GM19324 (cell line): ENCODE data around the gene FBXO30.

Experiments
- ATAC-seq: cut with Tn5 transposase; IDR thresholded peaks from one replicate; pipeline ENCODE4 v1.9.1; 2021; ENCODE audit warnings: mild to moderate bottlenecking, moderate library complexity; ENCODE audit not compliant: unreplicated experiment, low FRiP score

Gene FBXO30, protein sequence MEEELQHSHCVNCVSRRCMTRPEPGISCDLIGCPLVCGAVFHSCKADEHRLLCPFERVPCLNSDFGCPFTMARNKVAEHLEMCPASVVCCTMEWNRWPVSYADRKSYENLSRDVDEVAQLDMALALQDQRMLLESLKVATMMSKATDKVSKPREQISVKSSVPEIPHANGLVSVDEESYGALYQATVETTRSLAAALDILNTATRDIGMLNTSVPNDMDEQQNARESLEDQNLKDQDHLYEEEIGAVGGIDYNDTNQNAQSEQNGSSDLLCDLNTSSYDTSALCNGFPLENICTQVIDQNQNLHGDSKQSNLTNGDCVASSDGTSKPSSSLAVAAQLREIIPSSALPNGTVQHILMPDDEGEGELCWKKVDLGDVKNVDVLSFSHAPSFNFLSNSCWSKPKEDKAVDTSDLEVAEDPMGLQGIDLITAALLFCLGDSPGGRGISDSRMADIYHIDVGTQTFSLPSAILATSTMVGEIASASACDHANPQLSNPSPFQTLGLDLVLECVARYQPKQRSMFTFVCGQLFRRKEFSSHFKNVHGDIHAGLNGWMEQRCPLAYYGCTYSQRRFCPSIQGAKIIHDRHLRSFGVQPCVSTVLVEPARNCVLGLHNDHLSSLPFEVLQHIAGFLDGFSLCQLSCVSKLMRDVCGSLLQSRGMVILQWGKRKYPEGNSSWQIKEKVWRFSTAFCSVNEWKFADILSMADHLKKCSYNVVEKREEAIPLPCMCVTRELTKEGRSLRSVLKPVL

GRCh38 chr6:145814501-145815308 lies at the start of gene FBXO30:
FBXO30 (minus strand) TSS chr6:145814795; CDS start chr6:145806405, 8,390 bp downstream.
- peak; percentile 84 for ATAC-seq

- no peak for ATAC-seq
These were observed 49.5 kb upstream of the FBXO30 start for GRCh38 chr6:145863988-145864616.

GRCh38 chr6:145863366-145863765 lies 48.8 kb upstream of the FBXO30 start:
- no peak for ATAC-seq

GRCh38 chr6:145860562-145860961 lies 46.0 kb upstream of the FBXO30 start:
- ATAC-seq, result no peak

- ATAC-seq, result no peak
These were observed 36.1 kb upstream of the FBXO30 start for GRCh38 chr6:145850671-145851070.

- ATAC-seq, result no peak
These were observed 33.9 kb upstream of the FBXO30 start for GRCh38 chr6:145848541-145848940.

DNA sequence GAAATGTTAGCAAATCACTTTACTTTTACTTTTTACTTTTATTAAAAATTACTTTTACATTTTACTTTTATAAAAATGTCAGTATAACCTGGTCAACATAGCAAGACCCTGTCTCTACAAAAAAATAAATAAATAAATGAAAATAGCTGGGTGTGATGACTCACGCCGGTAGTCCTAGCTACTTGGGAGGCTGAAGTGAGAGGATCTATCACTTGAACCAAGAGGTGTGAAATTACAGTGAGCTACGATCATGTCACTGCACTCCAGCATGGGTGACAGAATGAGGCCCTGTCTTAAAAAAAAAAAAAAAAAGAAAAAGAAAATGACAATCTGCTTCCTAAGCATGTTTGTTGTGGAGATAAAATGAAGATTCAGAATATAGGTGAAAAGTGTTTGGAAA lies 31.0 kb upstream of the FBXO30 start:
- ATAC-seq, result no peak

DNA sequence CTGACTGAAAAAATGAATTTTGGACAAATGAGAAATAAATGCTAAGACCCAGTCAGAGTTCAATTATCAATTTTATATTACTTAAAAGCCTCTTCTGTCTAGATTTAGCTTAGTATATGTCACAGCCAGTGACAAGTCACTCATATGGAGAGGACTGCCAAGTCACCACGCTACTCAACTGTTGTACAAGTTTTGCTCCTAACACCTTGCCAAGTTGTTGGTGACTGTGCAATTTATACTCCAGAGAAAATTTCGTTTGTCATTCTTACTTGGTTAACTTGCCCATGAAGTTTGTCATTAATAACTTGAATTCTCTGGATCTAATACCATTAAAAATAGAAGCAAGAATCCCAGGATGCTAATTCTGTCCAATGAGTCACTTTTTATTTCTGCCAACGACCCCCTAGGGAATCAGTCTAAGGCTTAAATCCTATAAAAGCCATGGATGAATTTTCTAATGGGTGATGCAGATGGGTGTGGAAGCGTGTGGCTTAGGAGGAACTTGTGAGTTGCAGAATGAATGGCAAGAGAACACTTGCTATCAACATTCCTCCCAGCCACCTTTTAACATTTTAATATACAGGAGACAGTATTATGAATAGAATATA lies 30.4 kb upstream of the FBXO30 start:
- no peak for ATAC-seq

DNA sequence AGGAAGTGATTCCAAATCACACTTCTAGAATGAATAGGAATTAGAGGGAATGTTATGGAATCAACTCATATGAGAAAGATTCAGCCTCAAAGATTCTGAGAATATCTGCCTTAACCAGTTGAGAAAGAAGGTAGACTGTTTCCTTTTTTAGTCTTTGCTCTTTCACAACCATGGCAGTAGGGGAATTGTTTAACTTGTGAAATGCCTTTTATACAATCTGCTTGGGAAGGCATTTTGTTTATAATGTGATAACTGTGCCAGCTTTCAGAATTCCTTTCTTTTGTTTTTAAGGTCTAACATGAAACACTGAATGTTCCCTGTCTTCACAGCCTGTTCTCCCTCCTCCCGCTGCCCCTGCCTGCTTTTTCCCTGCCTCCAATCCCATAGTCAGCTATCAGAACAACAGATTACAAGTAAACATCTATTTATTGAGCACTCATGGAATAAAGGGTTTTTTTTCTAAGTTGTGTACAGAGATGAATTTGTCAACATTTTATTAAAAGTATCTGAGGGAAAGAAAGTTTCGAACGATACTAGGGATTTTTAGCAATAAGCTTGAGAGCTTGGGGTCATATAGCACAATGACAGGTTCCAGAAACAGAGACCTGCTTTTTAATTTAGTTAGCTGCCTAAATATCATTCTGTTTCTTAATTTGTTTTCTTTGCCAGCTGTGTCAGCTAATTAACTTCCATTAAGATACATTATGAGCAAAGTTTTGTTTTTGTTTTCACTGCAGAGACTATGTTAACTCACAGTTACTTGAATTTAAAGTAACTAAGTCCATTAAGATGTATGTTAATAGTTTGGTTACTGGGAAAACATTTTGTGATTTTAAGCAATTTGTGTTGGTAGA lies 28.3 kb upstream of the FBXO30 start:
- no peak for ATAC-seq

DNA sequence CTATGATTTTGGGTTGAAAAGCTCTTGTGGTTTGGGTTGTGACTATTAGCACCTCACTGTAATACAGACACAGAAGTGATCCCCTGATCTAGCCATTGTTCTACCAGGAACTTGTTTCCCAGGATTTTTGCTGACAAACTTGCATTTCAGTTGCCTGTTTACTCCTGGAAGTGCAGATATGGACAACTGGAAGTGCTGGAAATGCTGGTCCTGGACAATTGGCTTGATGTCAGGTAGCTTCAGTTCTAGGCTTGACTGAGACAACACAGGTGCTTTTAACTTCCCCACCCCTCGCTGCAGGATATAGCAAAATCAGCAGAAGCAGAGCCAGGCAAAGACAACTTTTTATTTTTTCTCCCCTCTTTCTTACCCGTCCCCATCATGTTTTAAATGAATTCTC lies 27.1 kb upstream of the FBXO30 start:
- ATAC-seq, result no peak

GRCh38 chr6:145839653-145840052 lies 25.1 kb upstream of the FBXO30 start:
- ATAC-seq, result no peak

DNA sequence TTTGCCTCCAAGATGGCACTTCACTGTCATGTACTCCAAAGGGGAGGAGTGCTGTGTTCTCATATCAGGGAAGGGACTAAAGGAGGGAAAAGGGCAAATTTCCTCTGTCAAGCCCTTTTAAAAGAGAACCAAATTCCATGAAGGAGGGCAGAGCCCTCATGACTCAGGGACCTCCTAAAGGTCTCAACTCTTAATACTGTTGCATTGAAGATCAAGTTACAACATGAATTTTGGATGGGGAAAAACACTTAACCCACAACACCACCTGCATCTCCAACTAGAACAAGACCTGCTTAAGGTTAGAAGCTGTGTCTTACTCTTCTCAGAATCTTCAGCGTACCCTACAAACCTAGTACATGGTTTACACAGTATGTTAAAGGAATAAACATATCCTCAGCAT lies 23.7 kb upstream of the FBXO30 start:
- ATAC-seq, result no peak

GRCh38 chr6:145836772-145837171 lies 22.2 kb upstream of the FBXO30 start:
- ATAC-seq, result no peak

DNA sequence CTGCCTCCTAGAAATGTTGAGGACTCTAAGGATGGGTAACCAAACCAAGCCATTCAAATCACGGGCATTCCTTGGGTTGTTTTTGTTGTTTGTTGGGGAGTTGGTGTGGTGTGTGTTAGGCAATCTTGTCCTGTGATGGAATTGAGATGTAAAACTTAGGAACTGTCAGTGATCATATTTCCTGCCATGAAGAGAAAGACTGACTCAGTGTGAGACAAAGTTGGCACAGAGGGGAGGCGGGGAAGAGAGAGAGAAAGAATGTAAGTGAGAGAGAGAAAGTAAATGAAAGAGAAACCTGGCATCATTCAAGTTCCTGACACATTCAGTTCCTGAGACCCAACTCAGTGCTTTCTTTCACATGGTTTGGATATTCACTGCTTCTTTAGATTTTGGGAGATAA lies 21.6 kb upstream of the FBXO30 start:
- peak; percentile 65 for ATAC-seq

DNA sequence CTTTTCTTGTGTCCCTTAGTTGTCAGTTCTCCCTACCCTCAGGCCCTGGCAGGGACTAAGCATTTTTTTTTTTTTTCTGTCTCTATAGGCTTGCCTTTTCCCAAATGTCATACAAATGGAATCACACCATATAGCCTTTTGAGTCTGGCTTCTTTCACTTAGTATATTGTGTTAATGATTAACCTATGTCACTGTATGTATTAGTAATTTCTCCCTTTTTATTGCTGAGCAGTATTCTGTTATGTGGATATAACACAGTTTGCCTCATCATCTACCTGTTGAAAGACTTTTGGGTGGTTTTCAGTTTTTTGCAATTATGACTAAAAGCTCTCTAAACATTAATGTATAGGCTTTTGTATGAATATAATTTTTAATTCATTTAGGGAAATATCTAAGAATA lies 16.0 kb upstream of the FBXO30 start:
- ATAC-seq, result no peak

GRCh38 chr6:145829950-145830349 lies 15.4 kb upstream of the FBXO30 start:
- ATAC-seq, result no peak

DNA sequence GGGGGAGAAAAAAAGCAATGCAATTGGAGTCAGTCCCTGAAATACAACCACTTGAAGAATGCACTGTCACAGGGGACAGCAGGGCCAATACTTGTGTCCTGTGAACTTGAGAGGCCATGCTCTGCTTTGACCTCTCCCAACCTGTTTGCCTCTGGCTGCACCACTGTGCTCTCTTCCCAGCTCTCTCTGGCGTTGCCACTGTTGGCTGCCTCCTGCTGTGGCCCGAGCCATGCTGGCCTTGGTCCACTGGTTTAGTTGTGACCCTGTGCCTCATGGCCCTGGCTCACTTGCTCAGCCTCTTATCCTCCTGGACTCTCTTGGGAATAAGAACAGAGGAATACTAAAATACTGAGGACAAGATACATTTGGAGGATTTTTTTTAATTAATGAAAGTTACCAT lies 14.5 kb upstream of the FBXO30 start:
- ATAC-seq, result no peak

DNA sequence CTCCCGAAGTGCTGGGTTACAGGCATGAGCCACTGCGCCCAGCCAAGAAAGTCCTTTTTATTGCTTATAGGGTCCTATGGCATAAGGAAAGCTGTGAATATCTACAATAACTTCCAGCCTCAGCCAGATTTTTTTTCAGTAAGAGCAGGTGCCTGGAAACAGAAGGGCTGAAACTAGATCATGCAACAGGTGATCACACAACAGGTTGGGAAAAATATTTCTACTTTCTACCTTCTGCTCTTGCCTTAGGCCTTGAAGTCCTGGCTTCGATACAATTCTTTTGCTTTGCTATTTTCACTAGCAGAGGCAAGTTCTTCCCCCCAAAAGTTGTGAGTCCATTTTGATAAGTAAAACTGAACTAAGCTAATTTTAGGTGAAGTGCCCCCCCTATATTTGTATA lies 9.7 kb upstream of the FBXO30 start:
- ATAC-seq, result no peak

GRCh38 chr6:145823328-145823944 lies 8.8 kb upstream of the FBXO30 start:
- no peak for ATAC-seq
